Fibroblast of lung (primary cell): ENCODE results near the gene NDOR1. TPM values are rescaled to one million over a fixed set of nuclear protein-coding genes. Genes with fewer than 3 reads are reported as not detected.

Experiments used
- DNase-seq, 2 donors: peaks; one replicate each; pipeline versions ENCODE4 v3.0.0 to v3.0.0-alpha.2; 2010; ENCODE audit warnings: low read depth in 2 of 2
- H2AFZ ChIP-seq: 2 replicates; pipeline ENCODE4 v1.5.1; 2012; ENCODE audit warnings: low read length, control low read depth, inconsistent platforms
- H3K27ac ChIP-seq: 2 replicates; pipeline ENCODE4 v1.5.1; 2011; ENCODE audit warnings: low read length, control low read depth; ENCODE audit not compliant: insufficient read depth
- H3K27me3 ChIP-seq: 2 replicates; pipeline ENCODE4 v1.5.1; 2011; ENCODE audit warnings: mild to moderate bottlenecking, low read length; ENCODE audit not compliant: control insufficient read depth, insufficient read depth
- H3K36me3 ChIP-seq: 2 replicates; pipeline ENCODE4 v1.5.1; 2011; ENCODE audit warnings: low read length; ENCODE audit not compliant: control insufficient read depth, insufficient read depth
- H3K4me1 ChIP-seq: 2 replicates; pipeline ENCODE4 v1.5.1; 2011; ENCODE audit warnings: low read length; ENCODE audit not compliant: control insufficient read depth, insufficient read depth; ENCODE audit errors: extremely low read depth
- H3K4me2 ChIP-seq: 2 replicates; pipeline ENCODE4 v1.5.1; 2011; ENCODE audit warnings: low read length, control low read depth; ENCODE audit not compliant: insufficient read depth; ENCODE audit errors: extremely low read depth
- H3K4me3 ChIP-seq, 4 experiments: fragments of 200-600 bp in 1 of 4; sonication (generic) in 1 of 4; replicated peaks in 1 of 4; 2 replicates each; pipeline ENCODE4 v1.5.1; 2011 to 2016; ENCODE audit warnings: low read length in 4 of 4, low read depth in 3 of 4, mild to moderate bottlenecking in 3 of 4, control low read depth in 2 of 4, inconsistent platforms in 1 of 4, mixed read lengths in 1 of 4; ENCODE audit not compliant: insufficient read depth in 1 of 4; ENCODE audit errors: control extremely low read depth in 1 of 4
- H3K79me2 ChIP-seq: 2 replicates; pipeline ENCODE4 v1.5.1; 2012; ENCODE audit warnings: mild to moderate bottlenecking, low read length, inconsistent platforms; ENCODE audit not compliant: control insufficient read depth, insufficient read depth
- H3K9ac ChIP-seq: 2 replicates; pipeline ENCODE4 v1.5.1; 2011; ENCODE audit warnings: mild to moderate bottlenecking, low read length, control low read depth; ENCODE audit not compliant: insufficient read depth
- H3K9me3 ChIP-seq: 2 replicates; pipeline ENCODE4 v1.5.1; 2012; ENCODE audit warnings: low read depth, low read length; ENCODE audit not compliant: control insufficient read depth, insufficient read depth
- H4K20me1 ChIP-seq: 2 replicates; pipeline ENCODE4 v1.5.1; 2011; ENCODE audit warnings: low read length; ENCODE audit not compliant: control insufficient read depth, insufficient read depth; ENCODE audit errors: extremely low read depth
- CTCF ChIP-seq, 2 donors: IDR thresholded peaks in 1 of 2; conservative IDR thresholded peaks in 1 of 2; 1 replicate in 1 of 2; 2 replicates in 1 of 2; pipeline ENCODE4 v1.5.1; 2011 to 2012; ENCODE audit warnings: low read length in 2 of 2, control low read depth in 1 of 2, inconsistent platforms in 1 of 2, low read depth in 1 of 2, mild to moderate bottlenecking in 1 of 2
- EZH2 ChIP-seq: IDR thresholded peaks from 2 replicates; pipeline ENCODE4 v1.5.1; 2012; ENCODE audit warnings: low read length, control low read depth, mild to moderate bottlenecking; ENCODE audit errors: missing control alignments
- polyA plus RNA-seq, 2 donors: library from polyadenylated mRNA; depleted of rRNA in 1 of 2; stranded (reverse) in 1 of 2; unstranded in 1 of 2; fragments of >200 nt; gene quantifications; 2 replicates each; pipeline ENCODE4 v1.2.1, GENCODE V29; 2011 to 2012; ENCODE audit warnings: missing spikeins in 1 of 2
- total RNA-seq: library from RNA; depleted of rRNA; stranded (reverse); fragments of >200 nt; gene quantifications from 2 replicates; pipeline ENCODE4 v1.2.1, GENCODE V29; 2014

Gene NDOR1
- total and polyA plus RNA-seq, 2 donors (not counting 1 experiment from before 2014, with no cell fraction given): 2.4 to 3.1 TPM

GRCh38 chr9:137185921-137186320 is 19.6 kb upstream of the NDOR1 start:
- Histone ChIP-seq H2AFZ (no peak overlapping the region), H3K9me3 (no peaks in the 10 kb centered on the region), H3K9ac (no peak overlapping the region), H3K4me3 (no peak overlapping the region), H3K79me2 (peaks cover 31% of the 10 kb centered on the region), H3K4me1 (peaks cover 19% of the 10 kb centered on the region), H4K20me1 (no peaks in the 10 kb centered on the region), H3K27me3 (no peaks in the 10 kb centered on the region), H3K36me3 (peaks cover 34% of the 10 kb centered on the region), H3K27ac (no peak overlapping the region), H3K4me2 (no peak overlapping the region)
- DNase-seq: no peak
- TF ChIP-seq EZH2 (no peak), CTCF (conservative IDR thresholded peaks at IDR 0.05 in 1 of 2, IDR thresholded peaks at IDR 0.05 in 1 of 2; ENCODE audit: low read depth in 1 of 2, low read length in 2 of 2) (no peak)

DNA sequence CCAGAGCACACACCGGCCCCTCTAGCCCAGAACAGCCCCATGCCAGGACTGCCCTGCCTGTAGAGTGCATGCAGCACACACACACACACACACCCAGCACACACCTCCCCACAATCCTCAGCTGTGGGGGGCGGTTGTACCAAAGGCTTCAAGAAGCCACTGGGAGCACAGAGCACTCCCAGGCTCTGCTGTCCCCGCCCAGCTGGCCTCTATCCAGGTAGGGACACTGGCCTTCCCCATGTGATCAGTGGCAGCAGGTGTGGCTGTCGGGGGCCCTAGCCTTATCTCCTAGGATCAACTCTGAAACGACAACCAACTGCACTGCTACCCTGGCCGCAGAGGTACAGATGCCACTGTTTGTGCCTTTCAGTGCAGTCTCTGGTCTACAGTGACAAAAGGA is 19.1 kb upstream of the NDOR1 start:
- H3K4me2 ChIP-seq: no peak overlapping the region
- TF ChIP-seq EZH2: no peak
- no peak for TF ChIP-seq CTCF (conservative IDR thresholded peaks at IDR 0.05 in 1 of 2, IDR thresholded peaks at IDR 0.05 in 1 of 2; ENCODE audit: low read depth in 1 of 2, low read length in 2 of 2)
- H3K9ac ChIP-seq: no peak overlapping the region

GRCh38 chr9:137187386-137187785 is 18.1 kb upstream of the NDOR1 start:
- Histone ChIP-seq H3K27ac (no peak overlapping the region), H3K4me2 (peak overlapping the region; percentile 81), H4K20me1 (no peaks in the 10 kb centered on the region), H3K4me1 (peaks cover 19% of the 10 kb centered on the region), H3K9ac (no peak overlapping the region), H3K27me3 (no peaks in the 10 kb centered on the region), H2AFZ (no peak overlapping the region), H3K79me2 (peaks cover 36% of the 10 kb centered on the region), H3K4me3 (peak overlapping the region; percentile 77 to 97 (median 96)), H3K36me3 (peaks cover 36% of the 10 kb centered on the region), H3K9me3 (no peaks in the 10 kb centered on the region)
- no peak for TF ChIP-seq EZH2
- no peak for TF ChIP-seq CTCF (conservative IDR thresholded peaks at IDR 0.05 in 1 of 2, IDR thresholded peaks at IDR 0.05 in 1 of 2; ENCODE audit: low read depth in 1 of 2, low read length in 2 of 2)
- DNase-seq: no peak

More for the DNA sequence above, 19.1 kb upstream of the NDOR1 start:
- H3K4me1 ChIP-seq: peaks cover 19% of the 10 kb centered on the region
- no peak for DNase-seq
- no peaks in the 10 kb centered on the region for H4K20me1 ChIP-seq
- no peak overlapping the region for H3K27ac ChIP-seq
- H3K79me2 ChIP-seq: peaks cover 36% of the 10 kb centered on the region
- H3K36me3 ChIP-seq: peaks cover 34% of the 10 kb centered on the region
- no peaks in the 10 kb centered on the region for H3K9me3 ChIP-seq
- H3K27me3 ChIP-seq: no peaks in the 10 kb centered on the region
- peak overlapping the region in 1 of 4 experiments; percentile 97 for H3K4me3 ChIP-seq
- H2AFZ ChIP-seq: no peak overlapping the region
